Measurements from ENCODE around the gene GPT2. TPM values are rescaled to one million over a fixed set of nuclear protein-coding genes. Genes with fewer than 3 reads are reported as not detected.

GPT2 gene
- total and polyA plus RNA-seq, 2 donors (not counting 3 experiments of a cell fraction or from before 2014, with no cell fraction given): 10.8 to 17.9 TPM

GRCh38 chr16:46855389-46855788, 28.8 kb upstream of the GPT2 start:
- Histone ChIP-seq H2AFZ (ENCODE audit: low read depth, low read length) (no peak overlapping the region), H3K79me2 (ENCODE audit: control insufficient read depth, insufficient read depth, low read length) (no peaks in the 10 kb centered on the region), H3K9me1 (replicated peaks; ENCODE audit: control insufficient read depth, extremely low read depth, insufficient read depth, low read length) (no peaks in the 10 kb centered on the region), H3K27ac (ENCODE audit: insufficient read depth, low read depth, low read length) (no peak overlapping the region), H3K9ac (replicated peaks; ENCODE audit: extremely low read depth, insufficient read depth, low read length) (no peak overlapping the region), H3K27me3 (ENCODE audit: control insufficient read depth in 2 of 2, insufficient read depth in 2 of 2, low read length in 2 of 2) (no peaks in the 10 kb centered on the region), H3K4me1 (ENCODE audit: control insufficient read depth, extremely low read depth, insufficient read depth, low read length) (peaks cover 4% of the 10 kb centered on the region), H3K9me3 (replicated peaks; ENCODE audit: control insufficient read depth, insufficient read depth, low read length) (no peaks in the 10 kb centered on the region), H4K20me1 (replicated peaks; ENCODE audit: control insufficient read depth, extremely low read depth, insufficient read depth, low read length) (no peaks in the 10 kb centered on the region), H3K4me2 (ENCODE audit: insufficient read depth, low read length) (no peak overlapping the region), H3K36me3 (ENCODE audit: control insufficient read depth in 2 of 2, extremely low read depth in 1 of 2, insufficient read depth in 2 of 2, low read length in 2 of 2) (no peaks in the 10 kb centered on the region), H3K4me3 (replicated peaks in 1 of 3; ENCODE audit: insufficient read depth in 1 of 3, low read depth in 1 of 3, low read length in 3 of 3) (no peak overlapping the region)
- intact Hi-C loops (cut with micrococcal nuclease) (no loop called here), dilution Hi-C loops (cut with MboI; ENCODE audit: extremely low pct_ligation_motif_present, low sequenced_read_pairs) (no loop called here)
- no peak for FAIRE-seq
- ChIA-PET CTCF (interaction anchor here (1.4 to 7.6 kb wide), 3 partner anchors 15 to 1309 kb away, joined by 4 to 401 read pairs (median 44); no protein-coding TSS in a partner anchor), POLR2A (no interaction called here)
- DNase-seq (ENCODE audit: low read depth, low spot score): no peak
- BruUV-seq (replicated peaks): no TSS peak
- no peak for TF ChIP-seq POLR2A (IDR thresholded peaks at IDR 0.05; ENCODE audit: low read depth, low read length)
- TF ChIP-seq POLR2AphosphoS5 (IDR thresholded peaks at IDR 0.05; ENCODE audit: insufficient read depth, low read depth, low read length): no peak
- no peak for TF ChIP-seq FOS (IDR thresholded peaks at IDR 0.05; ENCODE audit: borderline replicate concordance, insufficient read depth, low read length)
- no peak for TF ChIP-seq CTCF (IDR thresholded peaks at IDR 0.05; ENCODE audit: extremely low read depth in 1 of 2, insufficient read depth in 1 of 2, low read depth in 1 of 2, low read length in 2 of 2)
- TF ChIP-seq MYC (IDR thresholded peaks at IDR 0.05; ENCODE audit: low read depth, low read length): no peak
- no peak for TF ChIP-seq JUN (IDR thresholded peaks at IDR 0.05; ENCODE audit: borderline replicate concordance, insufficient read depth, insufficient read length, low read depth)
- no peak for TF ChIP-seq MAX (IDR thresholded peaks at IDR 0.05; ENCODE audit: insufficient read depth, insufficient read length)
- TF ChIP-seq EZH2 (IDR thresholded peaks at IDR 0.05; ENCODE audit: borderline replicate concordance, low read depth, low read length, severe bottlenecking): no peak
- TF ChIP-seq GATA2 (IDR thresholded peaks at IDR 0.05; ENCODE audit: insufficient read depth, insufficient read length, low read depth, low read length): no peak

Measured in endothelial cell of umbilical vein (primary cell).